T47D (cell line): ENCODE results near the gene EIF5AL1.

Experiments used
- DNase-seq, 2 experiments: peaks; one replicate each; pipeline versions ENCODE4 v3.0.0 to v3.0.0-alpha.2; 2011 to 2012; ENCODE audit warnings: low read depth in 1 of 2, low spot score in 1 of 2
- JUND ChIP-seq: IDR thresholded peaks from 2 replicates; pipeline ENCODE4 v1.6.1; 2012; ENCODE audit warnings: low read depth
- in situ Hi-C: cut with HindIII; loops from 2 replicates; pipeline ENCODE4 v1.10.0; 2016; ENCODE audit warnings: low sequenced_read_pairs, low pct_unique_long_range_greater_than_20kb

The EIF5AL1 gene

GRCh38 chr10:79563426-79563825 is 51.1 kb downstream of the EIF5AL1 start:
- in situ Hi-C loops, result no loop called here
- DNase-seq, result peak in 1 of 2 experiments; percentile 9
- no peak for TF ChIP-seq JUND
